Psoas muscle (tissue), 8 donors: Measurements from ENCODE around the gene SYNM. TPM values are rescaled to one million over a fixed set of nuclear protein-coding genes. Genes with fewer than 3 reads are reported as not detected.
"Not testable (repeated sequence)": the region's sequence is repeated elsewhere in the genome, so short reads cannot be mapped to it uniquely, and the experiment has no call there.

Experiments
- ATAC-seq, 4 donors: fragments of 200-7000 bp; cut with Tn5 transposase; one replicate each; pipeline ENCODE4 v1.9.1; 2020; ENCODE audit warnings: moderate library complexity in 3 of 4, mild to moderate bottlenecking in 2 of 4
- DNase-seq, 2 donors: peaks; one replicate each; pipeline ENCODE4 v3.0.0-alpha.2; 2020
- H3K27ac ChIP-seq: fragments of 200-600 bp; one replicate; pipeline ENCODE4 v1.8.0; 2022
- H3K27me3 ChIP-seq, 3 donors: fragments of 200-600 bp in 1 of 3; one replicate each; pipeline versions ENCODE4 v1.6.1 to v1.8.0; 2013 to 2022; ENCODE audit warnings: low read length in 2 of 3, mild to moderate bottlenecking in 2 of 3, moderate library complexity in 1 of 3; ENCODE audit not compliant: insufficient read depth in 3 of 3
- H3K36me3 ChIP-seq, 2 donors: fragments of 200-600 bp in 1 of 2; one replicate each; pipeline versions ENCODE4 v1.6.1 to v1.8.0; 2013 to 2022; ENCODE audit warnings: low read depth in 1 of 2, mild to moderate bottlenecking in 1 of 2, moderate library complexity in 1 of 2; ENCODE audit not compliant: insufficient read depth in 1 of 2
- H3K4me1 ChIP-seq: fragments of 200-600 bp; one replicate; pipeline ENCODE4 v1.8.0; 2022
- H3K4me3 ChIP-seq: fragments of 200-600 bp; one replicate; pipeline ENCODE4 v1.8.0; 2022; ENCODE audit warnings: mild to moderate bottlenecking
- H3K9me3 ChIP-seq: fragments of 200-600 bp; one replicate; pipeline ENCODE4 v1.8.0; 2022
- CTCF ChIP-seq: fragments of 200-600 bp; IDR thresholded peaks from one replicate; pipeline ENCODE4 v1.8.0; 2022; ENCODE audit warnings: antibody characterized with exemption
- WGBS, 3 donors: extraction: QIAGEN DNeasy Blood & Tissue Kit; methylation state at CpG; one replicate each; pipeline versions ENCODE4 v1.1.6 to v1.1.7; 2013; 5-methylcytosine and 5-hydroxymethylcytosine counted together
- intact Hi-C, 2 donors: fragments of 100-400 bp; cut with DNase I; formaldehyde crosslinking; loops; one replicate each; pipeline versions ENCODE4 v1.11.0 to v1.14.2; 2022
- polyA plus RNA-seq, 3 donors: library from polyadenylated mRNA; stranded (reverse); fragments of 200-250 nt; gene quantifications; one replicate each; pipeline ENCODE4 v1.2.3, GENCODE V29; 2013
- total RNA-seq, 4 donors: library from RNA; stranded (reverse); fragmentation: NEBNext Ultra II Directional in 2 of 4; extraction: Animal tissue kit (Norgen Biotek cat#: 25700) in 2 of 4; gene quantifications; one replicate each; pipeline versions ENCODE4 v1.2.1 to v1.2.4, GENCODE V29; 2021 to 2023
- donor health status: healthy with polysubstance abuse.
- donor health status: DM: no; HTN: no; CAD: no; lungs with moderate emphysema.
- donor health status: Bipolar disorder and iron deficiency.
- donor health status: healthy.
- donor health status: DM: yes; HTN: yes; CAD: no.
- donor health status: DM: no; HTN: no; CAD: no.
- donor health status: DM: no; HTN: no; CAD: no.
- donor health status: DM: yes; HTN: yes; CAD: no.

Gene SYNM
- total and polyA plus RNA-seq, 7 donors: 77.5 to 380 (median 291) TPM

DNA sequence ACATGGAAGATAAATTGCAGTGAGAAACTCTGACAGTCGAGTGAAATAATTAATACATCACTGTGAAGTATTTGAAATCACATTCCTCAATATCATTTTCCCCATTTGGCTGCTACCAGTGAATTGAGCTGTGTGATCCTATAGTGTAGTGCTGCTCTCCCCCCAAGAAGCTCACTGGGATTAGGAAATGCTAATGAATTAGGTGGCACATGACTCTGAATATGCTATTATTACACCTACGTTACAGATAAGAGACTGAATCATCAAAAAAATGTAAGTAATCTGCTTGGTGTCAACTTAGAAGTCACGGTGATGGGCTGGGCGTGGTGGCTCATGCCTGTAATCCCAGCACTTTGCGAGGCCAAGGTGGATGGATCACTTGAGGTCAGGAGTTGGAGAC, 34.7 kb upstream of the SYNM start:
- Histone ChIP-seq H3K27me3 (no peaks in the 10 kb centered on the region), H3K9me3 (no peaks in the 10 kb centered on the region), H3K36me3 (no peaks in the 10 kb centered on the region), H3K27ac (no peak overlapping the region), H3K4me1 (no peaks in the 10 kb centered on the region), H3K4me3 (no peak overlapping the region)
- no peak for DNase-seq
- ATAC-seq: no peak
- intact Hi-C loops: loop anchor here in 1 of 2 donors (10.0 kb wide), 1 partner anchor 625 kb away; no protein-coding TSS in a partner anchor
- WGBS, 3 donors: 53 to 74% (median 57%) methylated on average over 5 of the region's 5 CpGs
- no peak for TF ChIP-seq CTCF

DNA sequence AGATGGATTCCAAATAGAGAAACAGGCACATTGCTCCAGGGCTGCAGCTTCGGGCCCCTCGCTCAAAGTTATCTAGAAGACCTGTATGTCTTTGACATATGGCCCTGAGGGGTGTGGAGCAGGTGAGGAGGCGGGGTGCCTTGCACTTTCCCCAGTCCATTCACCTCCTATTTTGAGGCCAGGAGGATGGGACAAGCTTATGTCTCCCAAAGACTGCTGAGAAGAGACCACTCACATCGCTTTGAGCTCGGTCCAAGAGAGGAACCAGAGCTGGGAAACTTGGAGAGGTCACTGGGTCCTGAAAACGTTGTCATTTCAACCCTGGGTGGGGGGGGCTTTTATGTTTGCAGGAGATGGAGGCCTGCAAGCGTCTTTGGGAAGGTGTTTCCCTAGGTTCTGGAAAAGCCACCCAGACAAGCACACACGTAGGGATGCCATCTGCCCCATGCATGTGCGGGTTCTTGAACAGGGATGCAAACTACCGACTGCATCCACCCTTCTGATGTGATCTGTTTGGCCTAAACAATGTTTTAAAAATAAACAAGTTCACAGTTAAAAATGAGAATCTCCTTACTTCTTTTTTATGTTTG, 33.7 kb upstream of the SYNM start:
- intact Hi-C loops: loop anchor here in 1 of 2 donors (10.0 kb wide), 1 partner anchor 626 kb away; no protein-coding TSS in a partner anchor
- Histone ChIP-seq H3K4me1 (no peaks in the 10 kb centered on the region), H3K36me3 (no peaks in the 10 kb centered on the region), H3K27me3 (no peaks in the 10 kb centered on the region), H3K27ac (no peak overlapping the region), H3K4me3 (no peak overlapping the region), H3K9me3 (no peaks in the 10 kb centered on the region)
- ATAC-seq (no peak), DNase-seq (no peak)
- 84 to 89% (median 88%) methylated on average over 10 of the region's 10 CpGs for WGBS, 3 donors
- no peak for TF ChIP-seq CTCF

- Histone ChIP-seq H3K4me3 (no peak overlapping the region), H3K27ac (no peak overlapping the region), H3K36me3 (no peaks in the 10 kb centered on the region), H3K27me3 (no peaks in the 10 kb centered on the region), H3K4me1 (no peaks in the 10 kb centered on the region), H3K9me3 (no peaks in the 10 kb centered on the region)
- DNase-seq (no peak), ATAC-seq (no peak)
- WGBS, 3 donors: 59 to 77% (median 73%) methylated on average over 4 of the region's 4 CpGs
- TF ChIP-seq CTCF: no peak
- intact Hi-C loops: loop anchor here in 1 of 2 donors (10.0 kb wide), 1 partner anchor 628 kb away; no protein-coding TSS in a partner anchor
These were observed 31.7 kb upstream of the SYNM start for GRCh38 chr15:99073008-99073717.

DNA sequence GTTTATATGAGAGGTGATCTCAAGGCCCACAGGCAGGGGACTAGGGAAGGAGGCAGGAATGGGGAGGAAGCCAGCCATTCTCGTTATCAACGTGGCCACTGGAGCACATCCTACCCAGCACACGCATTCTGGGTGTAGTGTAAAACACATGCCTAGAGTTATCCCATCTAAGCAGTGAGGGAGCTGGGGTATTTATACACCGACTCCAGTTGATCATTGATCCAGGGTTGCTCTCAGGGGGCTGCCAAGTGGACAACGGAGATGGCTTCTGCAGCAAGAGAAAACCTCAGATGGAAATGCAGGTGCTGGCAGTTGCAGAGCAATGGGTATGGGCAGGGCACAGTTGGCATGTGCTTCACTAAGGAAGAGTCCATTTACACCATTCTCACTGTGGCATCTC, 30.4 kb upstream of the SYNM start:
- intact Hi-C loops: loop anchor here in 1 of 2 donors (10.0 kb wide), 1 partner anchor 630 kb away; no protein-coding TSS in a partner anchor
- WGBS, 3 donors: 82 to 98% (median 89%) methylated on average over 5 of the region's 5 CpGs
- no peaks in the 10 kb centered on the region for H3K27me3 ChIP-seq

GRCh38 chr15:99075059-99075652, 29.7 kb upstream of the SYNM start:
- intact Hi-C loops: loop anchor here (5.0 to 10.0 kb wide), 4 partner anchors 298 to 633 kb away; no protein-coding TSS in a partner anchor
- not testable (repeated sequence) for H3K4me3 ChIP-seq, H3K4me1 ChIP-seq, H3K27ac ChIP-seq, H3K27me3 ChIP-seq, H3K36me3 ChIP-seq, ATAC-seq, DNase-seq, H3K9me3 ChIP-seq

More for the DNA sequence above, 30.4 kb upstream of the SYNM start:
- H3K27ac ChIP-seq: no peak overlapping the region
- no peaks in the 10 kb centered on the region for H3K36me3 ChIP-seq
- no peak for DNase-seq
- no peaks in the 10 kb centered on the region for H3K4me1 ChIP-seq
- no peak for ATAC-seq
- no peak overlapping the region for H3K4me3 ChIP-seq
- H3K9me3 ChIP-seq: no peaks in the 10 kb centered on the region
- TF ChIP-seq CTCF: no peak
